HG03196 (cell line): ENCODE measurements around the gene AJM1.

ENCODE experiments used
- ATAC-seq: cut with Tn5 transposase; IDR thresholded peaks from one replicate; pipeline ENCODE4 v1.9.1; 2021; ENCODE audit not compliant: unreplicated experiment

The AJM1 gene

GRCh38 chr9:136853596-136854112, 11.4 kb downstream of the AJM1 start:
- ATAC-seq: no peak

GRCh38 chr9:136854113-136854841, 12.0 kb downstream of the AJM1 start:
- no peak for ATAC-seq

DNA sequence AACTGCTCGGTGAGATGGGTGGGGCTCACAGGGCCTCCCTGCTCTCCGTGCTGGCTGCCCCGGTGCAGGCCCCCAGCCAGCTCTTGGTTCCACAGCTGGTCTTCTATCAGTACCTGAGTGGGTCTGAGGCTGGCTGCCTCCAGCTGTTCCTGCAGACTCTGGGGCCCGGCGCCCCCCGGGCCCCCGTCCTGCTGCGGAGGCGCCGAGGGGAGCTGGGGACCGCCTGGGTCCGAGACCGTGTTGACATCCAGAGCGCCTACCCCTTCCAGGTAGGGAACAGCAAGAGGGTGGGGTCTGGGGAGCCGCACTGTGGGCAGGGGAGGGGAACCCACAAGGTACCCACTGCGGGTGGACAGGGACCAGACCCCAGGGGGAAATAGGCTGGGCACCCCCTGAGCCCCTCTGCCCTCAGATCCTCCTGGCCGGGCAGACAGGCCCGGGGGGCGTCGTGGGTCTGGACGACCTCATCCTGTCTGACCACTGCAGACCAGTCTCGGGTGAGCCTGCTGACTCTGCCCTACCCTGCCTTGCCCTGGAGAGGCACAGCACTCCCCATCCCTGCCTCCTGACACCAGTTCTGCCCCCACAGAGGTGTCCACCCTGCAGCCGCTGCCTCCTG, 12.7 kb downstream of the AJM1 start:
- no peak for ATAC-seq

- ATAC-seq: no peak
Observed at GRCh38 chr9:136855461-136856078, 13.3 kb downstream of the AJM1 start.

- ATAC-seq: no peak
Observed at GRCh38 chr9:136856079-136856476, 13.8 kb downstream of the AJM1 start.

DNA sequence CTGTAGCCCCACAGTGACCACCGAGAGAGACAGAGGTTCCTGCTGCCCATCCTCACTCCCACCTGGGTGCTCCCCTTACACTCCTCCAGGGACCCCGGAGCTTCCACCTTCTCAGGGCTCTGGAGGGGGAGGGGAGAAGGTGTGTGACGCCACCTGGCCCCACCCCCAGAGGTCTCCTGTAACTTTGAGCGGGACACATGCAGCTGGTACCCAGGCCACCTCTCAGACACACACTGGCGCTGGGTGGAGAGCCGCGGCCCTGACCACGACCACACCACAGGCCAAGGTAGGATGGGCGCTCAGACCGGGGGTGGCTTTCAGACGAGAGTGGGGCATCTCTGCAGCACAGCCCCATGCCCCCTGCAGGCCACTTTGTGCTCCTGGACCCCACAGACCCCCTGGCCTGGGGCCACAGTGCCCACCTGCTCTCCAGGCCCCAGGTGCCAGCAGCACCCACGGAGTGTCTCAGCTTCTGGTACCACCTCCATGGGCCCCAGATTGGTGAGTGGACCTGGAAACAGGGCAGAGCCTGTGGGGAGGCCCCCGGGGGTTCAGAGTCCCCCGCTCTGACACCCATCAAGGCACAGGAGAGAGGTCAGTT, 14.4 kb downstream of the AJM1 start:
- no peak for ATAC-seq

DNA sequence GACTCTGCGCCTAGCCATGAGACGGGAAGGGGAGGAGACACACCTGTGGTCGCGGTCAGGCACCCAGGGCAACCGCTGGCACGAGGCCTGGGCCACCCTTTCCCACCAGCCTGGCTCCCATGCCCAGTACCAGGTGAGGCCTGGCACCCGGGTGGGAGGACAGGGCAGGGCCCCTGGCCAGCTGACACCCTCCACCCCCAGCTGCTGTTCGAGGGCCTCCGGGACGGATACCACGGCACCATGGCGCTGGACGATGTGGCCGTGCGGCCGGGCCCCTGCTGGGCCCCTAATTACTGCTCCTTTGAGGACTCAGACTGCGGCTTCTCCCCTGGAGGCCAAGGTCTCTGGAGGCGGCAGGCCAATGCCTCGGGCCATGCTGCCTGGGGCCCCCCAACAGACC, 14.9 kb downstream of the AJM1 start:
- no peak for ATAC-seq

DNA sequence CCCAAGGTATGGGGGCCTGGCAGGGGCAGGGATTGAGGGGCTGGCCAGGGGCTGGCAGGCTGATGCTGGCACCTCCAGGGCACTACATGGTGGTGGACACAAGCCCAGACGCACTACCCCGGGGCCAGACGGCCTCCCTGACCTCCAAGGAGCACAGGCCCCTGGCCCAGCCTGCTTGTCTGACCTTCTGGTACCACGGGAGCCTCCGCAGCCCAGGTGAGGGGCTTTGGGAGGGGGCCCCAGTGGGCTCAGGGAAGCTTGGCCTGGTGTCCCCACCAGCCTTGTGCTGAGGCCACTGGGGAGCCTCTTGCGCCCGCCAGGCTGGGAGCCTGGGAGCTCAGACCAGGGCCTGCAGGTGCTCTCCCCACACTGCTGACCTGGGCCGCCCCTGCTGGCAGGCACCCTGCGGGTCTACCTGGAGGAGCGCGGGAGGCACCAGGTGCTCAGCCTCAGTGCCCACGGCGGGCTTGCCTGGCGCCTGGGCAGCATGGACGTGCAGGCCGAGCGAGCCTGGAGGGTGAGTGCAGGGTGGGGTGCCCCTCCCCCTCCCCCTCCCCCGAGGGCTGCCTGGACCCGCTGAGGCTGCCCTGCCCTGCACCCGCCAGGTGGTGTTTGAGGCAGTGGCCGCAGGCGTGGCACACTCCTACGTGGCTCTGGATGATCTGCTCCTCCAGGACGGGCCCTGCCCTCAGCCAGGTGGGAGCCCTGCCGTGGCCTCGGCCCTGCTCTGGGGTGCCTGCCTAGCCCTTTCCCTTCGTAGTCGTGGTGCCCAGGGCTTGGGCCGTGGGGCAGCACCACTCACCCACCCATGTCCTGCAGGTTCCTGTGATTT, 15.5 kb downstream of the AJM1 start:
- no peak for ATAC-seq

DNA sequence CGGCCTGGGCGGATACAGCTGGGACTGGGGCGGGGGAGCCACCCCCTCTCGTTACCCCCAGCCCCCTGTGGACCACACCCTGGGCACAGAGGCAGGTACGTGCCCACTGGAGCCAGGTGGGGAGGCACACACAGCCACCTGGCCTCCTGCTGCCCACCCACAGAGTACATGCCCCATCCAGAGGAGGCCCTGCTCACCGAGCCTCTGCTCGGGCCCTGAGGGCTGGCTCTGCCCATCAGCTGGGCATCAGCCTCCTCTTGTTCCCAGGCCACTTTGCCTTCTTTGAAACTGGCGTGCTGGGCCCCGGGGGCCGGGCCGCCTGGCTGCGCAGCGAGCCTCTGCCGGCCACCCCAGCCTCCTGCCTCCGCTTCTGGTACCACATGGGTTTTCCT, 16.2 kb downstream of the AJM1 start:
- no peak for ATAC-seq

DNA sequence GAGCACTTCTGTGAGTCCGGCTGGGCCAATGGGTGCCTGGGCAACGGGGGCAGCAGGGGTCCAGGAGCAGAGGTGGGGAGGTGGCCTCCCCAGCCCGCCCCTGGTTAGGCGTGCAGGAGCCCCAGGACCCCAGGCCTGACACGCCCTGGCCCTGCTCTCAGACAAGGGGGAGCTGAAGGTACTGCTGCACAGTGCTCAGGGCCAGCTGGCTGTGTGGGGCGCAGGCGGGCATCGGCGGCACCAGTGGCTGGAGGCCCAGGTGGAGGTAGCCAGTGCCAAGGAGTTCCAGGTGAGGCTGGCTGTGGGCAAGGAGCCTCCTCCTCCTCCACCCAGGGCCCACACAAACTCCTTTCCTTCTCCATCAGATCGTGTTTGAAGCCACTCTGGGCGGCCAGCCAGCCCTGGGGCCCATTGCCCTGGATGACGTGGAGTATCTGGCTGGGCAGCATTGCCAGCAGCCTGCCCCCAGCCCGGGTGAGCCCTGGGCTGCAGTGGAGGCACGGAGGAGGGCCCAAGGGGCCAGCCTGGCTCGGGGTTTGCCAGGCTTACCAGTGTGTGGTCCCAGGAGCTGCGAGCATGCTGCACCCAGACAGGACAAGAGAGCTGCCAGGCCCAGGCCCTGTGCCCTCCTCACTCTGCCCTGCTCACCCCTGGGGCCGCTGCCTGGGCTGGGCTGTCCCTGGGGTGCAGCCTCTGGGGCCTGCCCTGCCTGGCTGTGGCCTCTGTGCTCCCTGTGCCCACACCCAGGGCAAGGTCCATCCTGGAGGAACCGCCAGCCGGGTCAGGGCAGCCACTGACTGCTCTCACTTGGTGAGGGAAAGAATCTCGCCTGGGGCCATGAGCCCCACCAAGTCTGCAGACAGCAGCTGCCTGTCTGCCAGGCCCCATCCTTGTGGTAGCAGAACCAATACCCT, 16.8 kb downstream of the AJM1 start:
- no peak for ATAC-seq

DNA sequence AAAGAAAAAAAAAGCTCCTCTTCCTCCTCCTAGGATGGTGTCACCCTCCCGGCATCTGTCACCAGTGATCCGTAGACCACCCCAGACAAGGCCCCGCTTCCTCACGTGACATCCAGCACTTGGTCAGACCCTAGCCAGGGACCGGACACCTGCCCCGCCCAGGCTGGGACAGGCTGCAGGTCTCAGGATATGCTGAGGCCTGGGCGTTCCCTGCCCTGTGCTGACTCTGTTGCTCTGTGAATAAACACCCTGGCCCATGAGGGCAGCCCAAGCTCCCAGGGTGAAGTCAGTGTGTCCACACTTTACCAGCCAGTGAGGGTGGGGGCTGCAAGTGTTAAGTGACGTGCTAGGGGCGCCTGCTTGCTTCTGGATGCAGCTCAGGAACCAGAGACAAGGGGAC, 18.3 kb downstream of the AJM1 start:
- no peak for ATAC-seq

- no peak for ATAC-seq
Observed at GRCh38 chr9:136860933-136861873, 18.9 kb downstream of the AJM1 start.

DNA sequence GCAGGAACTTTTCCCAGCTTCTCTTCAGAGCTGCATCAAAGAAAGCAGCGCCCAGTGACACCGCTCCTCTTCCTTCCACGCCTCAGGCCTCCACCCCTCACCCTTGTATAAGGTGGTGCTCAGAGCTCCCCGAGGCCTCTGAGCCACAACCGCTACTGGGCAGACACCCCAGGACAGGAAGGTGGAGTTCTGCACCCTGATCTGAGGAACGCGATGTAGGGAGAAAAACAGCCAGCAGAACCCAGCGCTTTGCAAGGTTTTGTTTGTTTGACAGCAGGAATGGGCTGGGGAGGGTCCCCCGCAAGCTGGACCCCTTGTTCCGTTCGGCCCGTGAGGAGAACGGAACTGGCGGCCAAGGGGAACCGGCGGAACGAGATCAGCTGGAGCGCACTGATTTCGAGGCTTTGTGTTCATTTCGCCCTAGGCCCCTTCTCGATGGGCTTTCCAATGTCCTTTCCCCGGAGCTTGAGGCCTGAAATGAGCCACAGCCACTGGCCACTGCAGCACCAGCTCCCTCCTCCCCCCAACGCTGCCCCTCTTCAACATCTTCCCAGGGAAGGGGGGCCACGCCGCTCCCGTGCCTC, 19.7 kb downstream of the AJM1 start:
- ATAC-seq: no peak

- ATAC-seq: no peak
Observed at GRCh38 chr9:136862849-136863622, 20.8 kb downstream of the AJM1 start.

DNA sequence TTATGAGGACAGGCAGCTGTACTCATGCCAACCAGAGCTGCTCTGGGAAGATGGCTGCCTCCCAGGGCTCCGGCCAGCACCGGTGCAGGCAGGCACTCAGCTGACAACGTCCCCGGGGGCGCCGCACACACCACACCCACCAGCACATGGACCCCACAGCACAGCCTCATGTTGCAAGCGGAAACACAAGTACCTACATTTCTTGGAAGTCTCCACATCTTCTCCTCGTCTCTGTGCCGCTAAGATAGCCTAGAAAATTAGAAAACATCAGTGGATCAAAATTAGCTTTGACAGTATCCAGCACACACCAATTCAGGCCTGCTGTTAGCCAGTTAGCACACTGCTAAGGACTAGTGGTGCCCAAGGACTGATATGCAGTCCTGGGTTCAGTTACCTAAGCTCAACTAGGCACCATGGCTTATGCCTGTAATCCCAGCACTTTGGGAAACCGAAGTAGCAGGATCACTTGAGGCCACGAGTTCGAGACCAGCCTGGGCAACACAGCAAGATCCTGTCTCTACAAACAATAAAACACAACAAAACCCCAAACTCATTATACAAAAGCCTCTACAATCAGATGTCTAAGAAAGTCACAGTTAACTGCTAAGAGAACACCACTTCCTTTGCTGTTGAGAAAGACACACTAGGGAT, 21.5 kb downstream of the AJM1 start:
- ATAC-seq: no peak

- no peak for ATAC-seq
Observed at GRCh38 chr9:136865041-136865767, 22.9 kb downstream of the AJM1 start.

- no peak for ATAC-seq
Observed at GRCh38 chr9:136865768-136866103, 23.5 kb downstream of the AJM1 start.
